ENCODE data around the gene SNX9.

DNA sequence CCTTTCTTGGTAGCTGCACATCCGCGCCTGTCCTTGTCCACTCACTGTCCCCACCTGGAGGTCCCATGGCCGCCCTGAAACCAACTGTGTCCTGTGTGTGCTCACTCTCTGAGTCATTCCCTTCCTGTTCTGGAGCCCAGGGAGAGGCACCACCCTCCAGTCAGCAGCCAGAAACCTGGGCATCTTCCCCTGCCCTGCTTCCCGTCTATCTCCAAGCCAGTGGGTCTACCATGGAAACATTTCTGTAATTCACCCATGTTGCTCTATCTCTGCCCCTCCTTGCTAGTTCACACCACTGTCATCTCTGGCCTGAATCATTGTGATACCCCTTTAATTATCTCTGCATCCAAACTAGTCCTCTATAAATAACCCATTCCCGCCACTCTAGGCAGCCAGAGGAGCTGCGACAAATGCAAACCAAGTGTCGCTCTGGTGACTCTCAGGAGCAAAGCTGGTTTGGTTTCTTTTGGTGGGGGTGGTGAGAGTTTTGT is 129.9 kb downstream of the SNX9 start:
- TF ChIP-seq, protein P1, sequence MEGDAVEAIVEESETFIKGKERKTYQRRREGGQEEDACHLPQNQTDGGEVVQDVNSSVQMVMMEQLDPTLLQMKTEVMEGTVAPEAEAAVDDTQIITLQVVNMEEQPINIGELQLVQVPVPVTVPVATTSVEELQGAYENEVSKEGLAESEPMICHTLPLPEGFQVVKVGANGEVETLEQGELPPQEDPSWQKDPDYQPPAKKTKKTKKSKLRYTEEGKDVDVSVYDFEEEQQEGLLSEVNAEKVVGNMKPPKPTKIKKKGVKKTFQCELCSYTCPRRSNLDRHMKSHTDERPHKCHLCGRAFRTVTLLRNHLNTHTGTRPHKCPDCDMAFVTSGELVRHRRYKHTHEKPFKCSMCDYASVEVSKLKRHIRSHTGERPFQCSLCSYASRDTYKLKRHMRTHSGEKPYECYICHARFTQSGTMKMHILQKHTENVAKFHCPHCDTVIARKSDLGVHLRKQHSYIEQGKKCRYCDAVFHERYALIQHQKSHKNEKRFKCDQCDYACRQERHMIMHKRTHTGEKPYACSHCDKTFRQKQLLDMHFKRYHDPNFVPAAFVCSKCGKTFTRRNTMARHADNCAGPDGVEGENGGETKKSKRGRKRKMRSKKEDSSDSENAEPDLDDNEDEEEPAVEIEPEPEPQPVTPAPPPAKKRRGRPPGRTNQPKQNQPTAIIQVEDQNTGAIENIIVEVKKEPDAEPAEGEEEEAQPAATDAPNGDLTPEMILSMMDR (conservative IDR thresholded peaks at IDR 0.05; ENCODE audit: low read length) = no peak
- no peak for TF ChIP-seq EZH2phosphoT487 (IDR thresholded peaks at IDR 0.05; ENCODE audit: borderline replicate concordance)
